ENCODE data around the gene TMEM72.

Gene TMEM72

DNA sequence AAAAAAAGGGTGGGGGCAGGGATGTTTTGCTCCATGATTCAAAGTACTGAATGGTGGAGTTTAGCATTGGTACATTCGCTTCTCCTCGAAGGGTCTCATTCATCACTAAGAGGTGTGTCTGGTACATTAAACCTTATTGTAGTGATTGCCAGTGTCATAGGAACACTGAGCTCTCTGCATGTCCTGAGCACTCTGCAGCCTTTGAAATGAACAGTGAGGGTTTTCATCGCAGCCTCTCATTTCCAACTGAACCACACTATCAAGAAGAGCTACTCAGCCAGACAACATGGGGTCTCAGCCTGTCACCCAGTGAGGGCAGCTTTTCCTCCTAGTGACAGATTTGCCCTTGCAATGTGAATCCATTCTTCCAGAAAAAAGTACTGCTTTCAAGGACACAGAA lies 75.0 kb downstream of the TMEM72 start:
- no peak overlapping the region for H3K27ac Mint-ChIP-seq
- no peaks in the 10 kb centered on the region for H3K4me1 Mint-ChIP-seq (ENCODE audit: low read depth)
- no peaks in the 10 kb centered on the region for H3K9me3 Mint-ChIP-seq (ENCODE audit: low read depth)
- H3K27me3 Mint-ChIP-seq = no peaks in the 10 kb centered on the region
- H3K36me3 Mint-ChIP-seq = no peaks in the 10 kb centered on the region
- no peak overlapping the region for H3K4me3 Mint-ChIP-seq
